Measurements from ENCODE around the gene NEURL1B.

DNA sequence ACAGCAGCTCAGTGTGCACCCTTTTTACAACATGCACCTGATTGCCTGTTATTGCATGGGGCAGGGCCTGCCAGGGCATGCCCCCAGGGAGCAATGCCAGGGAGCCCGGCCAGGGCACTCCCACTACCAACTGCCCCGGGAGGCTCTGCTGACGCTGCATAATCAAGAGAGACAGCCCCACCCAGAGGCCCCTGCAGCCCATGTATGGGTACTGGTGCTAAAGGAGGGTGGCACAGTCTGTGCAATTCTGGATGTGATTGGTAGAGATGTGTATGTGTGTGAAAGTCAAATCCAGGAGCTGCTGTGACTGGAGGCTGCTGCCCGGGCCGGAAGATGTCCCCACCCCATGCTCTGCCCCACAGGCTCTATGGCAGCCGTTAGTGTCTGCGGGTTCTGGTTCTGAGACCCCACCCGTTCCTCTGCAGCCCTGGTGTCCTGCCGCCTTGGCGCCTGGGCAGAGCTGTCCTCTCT is 3.9 kb upstream of the NEURL1B start:
- TF ChIP-seq, protein P1, sequence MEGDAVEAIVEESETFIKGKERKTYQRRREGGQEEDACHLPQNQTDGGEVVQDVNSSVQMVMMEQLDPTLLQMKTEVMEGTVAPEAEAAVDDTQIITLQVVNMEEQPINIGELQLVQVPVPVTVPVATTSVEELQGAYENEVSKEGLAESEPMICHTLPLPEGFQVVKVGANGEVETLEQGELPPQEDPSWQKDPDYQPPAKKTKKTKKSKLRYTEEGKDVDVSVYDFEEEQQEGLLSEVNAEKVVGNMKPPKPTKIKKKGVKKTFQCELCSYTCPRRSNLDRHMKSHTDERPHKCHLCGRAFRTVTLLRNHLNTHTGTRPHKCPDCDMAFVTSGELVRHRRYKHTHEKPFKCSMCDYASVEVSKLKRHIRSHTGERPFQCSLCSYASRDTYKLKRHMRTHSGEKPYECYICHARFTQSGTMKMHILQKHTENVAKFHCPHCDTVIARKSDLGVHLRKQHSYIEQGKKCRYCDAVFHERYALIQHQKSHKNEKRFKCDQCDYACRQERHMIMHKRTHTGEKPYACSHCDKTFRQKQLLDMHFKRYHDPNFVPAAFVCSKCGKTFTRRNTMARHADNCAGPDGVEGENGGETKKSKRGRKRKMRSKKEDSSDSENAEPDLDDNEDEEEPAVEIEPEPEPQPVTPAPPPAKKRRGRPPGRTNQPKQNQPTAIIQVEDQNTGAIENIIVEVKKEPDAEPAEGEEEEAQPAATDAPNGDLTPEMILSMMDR (IDR thresholded peaks at IDR 0.05; ENCODE audit: low read depth, low read length): no peak
- TF ChIP-seq POLR2A (IDR thresholded peaks at IDR 0.05; ENCODE audit: extremely low read depth, insufficient read length): no peak
- no peak for TF ChIP-seq MAX (IDR thresholded peaks at IDR 0.05; ENCODE audit: low read depth, low read length)
